Frontal cortex (tissue), 4 donors: ENCODE results near the gene KCNK7. TPM values are rescaled to one million over a fixed set of nuclear protein-coding genes. Genes with fewer than 3 reads are reported as not detected.

Experiments
- DNase-seq, 2 donors: peaks; one replicate each; pipeline ENCODE4 v3.0.0; 2012; ENCODE audit warnings: low spot score in 2 of 2
- FAIRE-seq: peaks from 2 replicates; lab custom pipeline; 2012; peaks lifted over from hg19 to GRCh38; lab: Jason Lieb, UNC
- total RNA-seq: library from RNA; depleted of rRNA; stranded (reverse); fragments of >200 nt; gene quantifications from one replicate; pipeline ENCODE4 v1.2.3, GENCODE V29; 2014
- donor health status: control.
- donor health status: control.
- donor health status: control.

KCNK7 gene
- total RNA-seq, 1 donor from 2014 or later = not detected

GRCh38 chr11:65591939-65592857, 3.4 kb downstream of the KCNK7 start:
- DNase-seq = no peak
- FAIRE-seq = no peak

- DNase-seq = no peak
Observed at GRCh38 chr11:65590240-65590738, 5.3 kb downstream of the KCNK7 start.

GRCh38 chr11:65589444-65590239, 6.0 kb downstream of the KCNK7 start:
- no peak for FAIRE-seq

More at GRCh38 chr11:65590240-65590738, 5.3 kb downstream of the KCNK7 start:
- FAIRE-seq = no peak

GRCh38 chr11:65588199-65589054, 7.2 kb downstream of the KCNK7 start:
- no peak for DNase-seq
- FAIRE-seq = no peak

More at GRCh38 chr11:65589444-65590239, 6.0 kb downstream of the KCNK7 start:
- no peak for DNase-seq

GRCh38 chr11:65586676-65587075, 8.9 kb downstream of the KCNK7 start:
- DNase-seq (no peak), FAIRE-seq (no peak)

GRCh38 chr11:65586247-65586630, 9.4 kb downstream of the KCNK7 start:
- FAIRE-seq = no peak
- DNase-seq = no peak

GRCh38 chr11:65585396-65586246, 10.0 kb downstream of the KCNK7 start:
- no peak for FAIRE-seq
- no peak for DNase-seq

GRCh38 chr11:65584723-65585171, 10.9 kb downstream of the KCNK7 start:
- FAIRE-seq = no peak
- DNase-seq = no peak

GRCh38 chr11:65584106-65584505, 11.5 kb downstream of the KCNK7 start:
- no peak for DNase-seq
- no peak for FAIRE-seq

- FAIRE-seq (no peak), DNase-seq (no peak)
Observed at GRCh38 chr11:65583589-65583988, 12.0 kb downstream of the KCNK7 start.

- DNase-seq (no peak), FAIRE-seq (no peak)
Observed at GRCh38 chr11:65581928-65582327, 13.7 kb downstream of the KCNK7 start.

GRCh38 chr11:65580756-65581155, 14.8 kb downstream of the KCNK7 start:
- DNase-seq = no peak
- no peak for FAIRE-seq

- no peak for FAIRE-seq
Observed at GRCh38 chr11:65580031-65580692, 15.4 kb downstream of the KCNK7 start.

GRCh38 chr11:65579291-65579690, 16.3 kb downstream of the KCNK7 start:
- FAIRE-seq (no peak), DNase-seq (no peak)

More at GRCh38 chr11:65580031-65580692, 15.4 kb downstream of the KCNK7 start:
- DNase-seq = no peak

GRCh38 chr11:65578667-65579066, 16.9 kb downstream of the KCNK7 start:
- DNase-seq = no peak

GRCh38 chr11:65578134-65578533, 17.5 kb downstream of the KCNK7 start:
- DNase-seq = no peak
- no peak for FAIRE-seq

More at GRCh38 chr11:65578667-65579066, 16.9 kb downstream of the KCNK7 start:
- FAIRE-seq = no peak

GRCh38 chr11:65577756-65578109, 17.9 kb downstream of the KCNK7 start:
- DNase-seq = no peak

More at GRCh38 chr11:65577756-65578109, 17.9 kb downstream of the KCNK7 start:
- no peak for FAIRE-seq
